ENCODE results near the gene EPB41L3. TPM values are rescaled to one million over a fixed set of nuclear protein-coding genes. Genes with fewer than 3 reads are reported as not detected.
A peak's percentile ranks its signal among the peaks of the same experiment; 100 is the strongest.

Gene EPB41L3
- polyA plus RNA-seq, 1 donor from 2014 or later, result 19.6 TPM

- H3K27ac ChIP-seq (ENCODE audit: low read length), result no peak overlapping the region
- no peak overlapping the region for H3K4me2 ChIP-seq (ENCODE audit: low read length)
- H3K9ac ChIP-seq (ENCODE audit: low read length), result no peak overlapping the region
- no peaks in the 10 kb centered on the region for H3K36me3 ChIP-seq (ENCODE audit: insufficient read depth, low read length)
- no peaks in the 10 kb centered on the region for H4K20me1 ChIP-seq (ENCODE audit: insufficient read depth)
- H3F3A ChIP-seq (ENCODE audit: insufficient read depth, low read length, poor library complexity, severe bottlenecking), result no peaks in the 10 kb centered on the region
- H3K9me3 ChIP-seq (ENCODE audit: low read length), result no peaks in the 10 kb centered on the region
- H3K9me2 ChIP-seq (ENCODE audit: insufficient read depth, low read length), result no peaks in the 10 kb centered on the region
- H3K4me3 ChIP-seq (ENCODE audit: low read length), result no peak overlapping the region
- no peaks in the 10 kb centered on the region for H3K27me3 ChIP-seq (ENCODE audit: insufficient read depth, low read depth, low read length)
- H3K79me2 ChIP-seq (replicated peaks; ENCODE audit: insufficient read depth, low read length), result no peaks in the 10 kb centered on the region
- no peak overlapping the region for H2AFZ ChIP-seq (ENCODE audit: low read depth, low read length)
- TF ChIP-seq CTCF (IDR thresholded peaks at IDR 0.05; ENCODE audit: poor library complexity, severe bottlenecking), result no peak
- TF ChIP-seq EP300 (conservative IDR thresholded peaks at IDR 0.05; ENCODE audit: poor library complexity, severe bottlenecking), result no peak
- no peak for TF ChIP-seq TAF1 (IDR thresholded peaks at IDR 0.05; ENCODE audit: low read depth)
- no peak for TF ChIP-seq REST (IDR thresholded peaks at IDR 0.05; ENCODE audit: borderline replicate concordance)
- no peak for TF ChIP-seq EZH2 (IDR thresholded peaks at IDR 0.05; ENCODE audit: borderline replicate concordance, insufficient read depth, low read length, poor library complexity, severe bottlenecking)
- TF ChIP-seq RAD21 (conservative IDR thresholded peaks at IDR 0.05), result no peak
- no peak for TF ChIP-seq MXI1 (conservative IDR thresholded peaks at IDR 0.05; ENCODE audit: poor library complexity, severe bottlenecking)
Observed at GRCh38 chr18:5393779-5394178, 150.0 kb downstream of the EPB41L3 start.

GRCh38 chr18:5391409-5391808, 152.4 kb downstream of the EPB41L3 start:
- H3K27ac ChIP-seq (ENCODE audit: low read length), result no peak overlapping the region
- TF ChIP-seq EP300 (conservative IDR thresholded peaks at IDR 0.05; ENCODE audit: poor library complexity, severe bottlenecking) (peak; percentile 73), POLR2AphosphoS5 (IDR thresholded peaks at IDR 0.05) (peak; percentile 36), SMC3 (conservative IDR thresholded peaks at IDR 0.05; ENCODE audit: poor library complexity) (no peak), REST (IDR thresholded peaks at IDR 0.05; ENCODE audit: borderline replicate concordance) (no peak), TAF1 (IDR thresholded peaks at IDR 0.05; ENCODE audit: low read depth) (no peak), RAD21 (conservative IDR thresholded peaks at IDR 0.05) (no peak)
- H3K9ac ChIP-seq (ENCODE audit: low read length), result no peak overlapping the region
- H3K27me3 ChIP-seq (ENCODE audit: insufficient read depth, low read depth, low read length), result no peaks in the 10 kb centered on the region
- H2AFZ ChIP-seq (ENCODE audit: low read depth, low read length), result no peak overlapping the region
- H3K79me2 ChIP-seq (replicated peaks; ENCODE audit: insufficient read depth, low read length), result no peaks in the 10 kb centered on the region
- H3K36me3 ChIP-seq (ENCODE audit: insufficient read depth, low read length), result no peaks in the 10 kb centered on the region
- H3K9me2 ChIP-seq (ENCODE audit: insufficient read depth, low read length), result no peaks in the 10 kb centered on the region
- H3K4me2 ChIP-seq (ENCODE audit: low read length), result no peak overlapping the region
- H3F3A ChIP-seq (ENCODE audit: insufficient read depth, low read length, poor library complexity, severe bottlenecking), result no peaks in the 10 kb centered on the region
- H3K4me3 ChIP-seq (ENCODE audit: low read length), result no peak overlapping the region
- H4K20me1 ChIP-seq (ENCODE audit: insufficient read depth), result no peaks in the 10 kb centered on the region
- H3K9me3 ChIP-seq (ENCODE audit: low read length), result no peaks in the 10 kb centered on the region

Measured in neural cell (in vitro differentiated cells).